SK-N-SH (cell line): ENCODE results near the gene PER2. TPM values are rescaled to one million over a fixed set of nuclear protein-coding genes. Genes with fewer than 3 reads are reported as not detected.

ENCODE experiments used
- CTCF ChIA-PET: fragments of 300-600, 350-600 bp; formaldehyde crosslinking; extraction: SDS; loops from one replicate; lab custom pipeline; 2021; lab: Yijun Ruan, JAX
- POLR2A ChIA-PET: fragments of 350-600 bp; sonication (Branson Sonifier 250); formaldehyde crosslinking; extraction: SDS; loops from one replicate; lab custom pipeline; 2020; ENCODE audit warnings: antibody characterized with exemption, inconsistent platforms; lab: Yijun Ruan, JAX
- DNase-seq: peaks from one replicate; pipeline ENCODE4 v3.0.0; 2012
- H2AFZ ChIP-seq: fragments of 200-600 bp; sonication (generic); 2 replicates; pipeline ENCODE4 v1.8.1; 2016; ENCODE audit warnings: antibody characterized with exemption, mild to moderate bottlenecking, low read depth
- H3F3A ChIP-seq: fragments of 200-600 bp; sonication (generic); replicated peaks from 2 replicates; pipeline ENCODE3; 2016; ENCODE audit warnings: antibody characterized with exemption, mild to moderate bottlenecking; ENCODE audit not compliant: insufficient read depth
- H3K27ac ChIP-seq, 2 experiments: fragments of 200-500 bp in 1 of 2; fragments of 200-600 bp in 1 of 2; sonication (Bioruptor generic) in 1 of 2; sonication (generic), shearing (Covaris generic) in 1 of 2; 2 replicates each; pipeline versions ENCODE4 v1.5.1 to v1.6.1; 2014 to 2016; ENCODE audit warnings: low read depth in 2 of 2, inconsistent platforms in 1 of 2, low read length in 1 of 2, mild to moderate bottlenecking in 1 of 2, mixed read lengths in 1 of 2
- H3K27me3 ChIP-seq: fragments of 200-600 bp; sonication (generic), shearing (Covaris generic); 2 replicates; pipeline ENCODE4 v1.6.1; 2016; ENCODE audit warnings: mixed run types; ENCODE audit not compliant: insufficient read depth
- H3K36me3 ChIP-seq, 2 experiments: fragments of 200-500 bp in 1 of 2; fragments of 200-600 bp in 1 of 2; sonication (Bioruptor generic) in 1 of 2; sonication (generic) in 1 of 2; replicated peaks in 1 of 2; 2 replicates each; pipeline versions ENCODE3 to v1.5.1; 2014 to 2016; ENCODE audit warnings: low read length in 1 of 2, mild to moderate bottlenecking in 1 of 2; ENCODE audit not compliant: insufficient read depth in 2 of 2, control insufficient read depth in 1 of 2
- H3K4me1 ChIP-seq, 2 experiments: fragments of 200-500 bp in 1 of 2; fragments of 200-600 bp in 1 of 2; sonication (Bioruptor generic) in 1 of 2; sonication (generic), shearing (Covaris generic) in 1 of 2; 2 replicates each; pipeline versions ENCODE4 v1.5.1 to v1.6.1; 2014 to 2016; ENCODE audit warnings: low read depth in 1 of 2, low read length in 1 of 2, mixed run types in 1 of 2; ENCODE audit not compliant: insufficient read depth in 2 of 2, control insufficient read depth in 1 of 2
- H3K4me2 ChIP-seq: fragments of 200-600 bp; sonication (generic), shearing (Covaris generic); 2 replicates; pipeline ENCODE4 v1.6.1; 2017; ENCODE audit warnings: mixed run types
- H3K4me3 ChIP-seq, 2 experiments: fragments of 200-500 bp in 1 of 2; fragments of 200-600 bp in 1 of 2; sonication (Bioruptor generic) in 1 of 2; sonication (generic), shearing (Covaris generic) in 1 of 2; 2 replicates each; pipeline versions ENCODE4 v1.5.1 to v1.8.1; 2014 to 2016; ENCODE audit warnings: low read depth in 2 of 2, inconsistent platforms in 1 of 2, low read length in 1 of 2, mild to moderate bottlenecking in 1 of 2, mixed read lengths in 1 of 2, moderate library complexity in 1 of 2
- H3K79me2 ChIP-seq: fragments of 200-600 bp; sonication (generic); 2 replicates; pipeline ENCODE4 v1.8.1; 2017; ENCODE audit warnings: mild to moderate bottlenecking; ENCODE audit not compliant: insufficient read depth
- H3K9ac ChIP-seq: fragments of 200-600 bp; sonication (generic); 2 replicates; pipeline ENCODE4 v1.6.1; 2017; ENCODE audit warnings: mixed run types
- H3K9me2 ChIP-seq: fragments of 200-600 bp; sonication (generic); 2 replicates; pipeline ENCODE4 v1.6.1; 2017; ENCODE audit warnings: mixed run types
- H3K9me3 ChIP-seq: fragments of 200-600 bp; sonication (generic); 2 replicates; pipeline ENCODE4 v1.6.1; 2017; ENCODE audit warnings: mixed run types, mild to moderate bottlenecking, moderate library complexity
- H4K20me1 ChIP-seq: fragments of 200-600 bp; sonication (generic); 2 replicates; pipeline ENCODE4 v1.6.1; 2017; ENCODE audit warnings: mild to moderate bottlenecking, mixed run types; ENCODE audit not compliant: insufficient read depth
- EZH2phosphoT487 ChIP-seq: fragments of 200-600 bp; sonication (generic); IDR thresholded peaks from 2 replicates; pipeline ENCODE4 v1.6.1; 2017; ENCODE audit warnings: low read depth, mixed run types, mild to moderate bottlenecking, antibody characterized with exemption, moderate library complexity, borderline replicate concordance
- FOSL2 ChIP-seq: IDR thresholded peaks from 2 replicates; pipeline ENCODE4 v1.4.0; 2012; ENCODE audit warnings: low read depth, mild to moderate bottlenecking, moderate library complexity, borderline replicate concordance
- FOXM1 ChIP-seq: IDR thresholded peaks from 2 replicates; pipeline ENCODE4 v1.4.0; 2012; ENCODE audit warnings: low read depth, mild to moderate bottlenecking
- RCOR1 ChIP-seq: fragments of 150-350 bp; IDR thresholded peaks from 2 replicates; pipeline ENCODE4 v1.6.1; 2017; ENCODE audit warnings: antibody characterized with exemption, low read length
- RFX5 ChIP-seq: IDR thresholded peaks from 2 replicates; pipeline ENCODE4 v1.6.1; 2012; ENCODE audit warnings: mild to moderate bottlenecking, improper control_type of control experiment, low read length
- SIN3A ChIP-seq: IDR thresholded peaks from 2 replicates; pipeline ENCODE4 v1.6.1; 2012; ENCODE audit warnings: low read depth, mild to moderate bottlenecking, low read length, moderate library complexity, borderline replicate concordance
- WGBS: methylation state at CpG from one replicate; pipeline ENCODE4 v1.1.6; 2017; ENCODE audit warnings: low lambda C conversion rate; 5-methylcytosine and 5-hydroxymethylcytosine counted together
- polyA plus RNA-seq, 3 experiments: library from polyadenylated mRNA; depleted of rRNA; stranded (reverse); fragments of >200 nt; gene quantifications; 2 replicates each; pipeline ENCODE4 v1.2.3, GENCODE V29; 2012
- TF ChIP-seq, protein P1 (sequence below): IDR thresholded peaks from 2 replicates; pipeline ENCODE4 v1.4.0; 2012; ENCODE audit warnings: low read depth, borderline replicate concordance
- TF ChIP-seq, protein P2 (sequence below): fragments of 150-350 bp; IDR thresholded peaks from 2 replicates; pipeline ENCODE4 v1.6.1; 2017; ENCODE audit warnings: antibody characterized with exemption, low read length, low read depth, borderline replicate concordance

PER2 gene
- polyA plus RNA-seq, 1 of the 3 experiments (the other 2 are of a cell fraction): 0.82 TPM

DNA sequence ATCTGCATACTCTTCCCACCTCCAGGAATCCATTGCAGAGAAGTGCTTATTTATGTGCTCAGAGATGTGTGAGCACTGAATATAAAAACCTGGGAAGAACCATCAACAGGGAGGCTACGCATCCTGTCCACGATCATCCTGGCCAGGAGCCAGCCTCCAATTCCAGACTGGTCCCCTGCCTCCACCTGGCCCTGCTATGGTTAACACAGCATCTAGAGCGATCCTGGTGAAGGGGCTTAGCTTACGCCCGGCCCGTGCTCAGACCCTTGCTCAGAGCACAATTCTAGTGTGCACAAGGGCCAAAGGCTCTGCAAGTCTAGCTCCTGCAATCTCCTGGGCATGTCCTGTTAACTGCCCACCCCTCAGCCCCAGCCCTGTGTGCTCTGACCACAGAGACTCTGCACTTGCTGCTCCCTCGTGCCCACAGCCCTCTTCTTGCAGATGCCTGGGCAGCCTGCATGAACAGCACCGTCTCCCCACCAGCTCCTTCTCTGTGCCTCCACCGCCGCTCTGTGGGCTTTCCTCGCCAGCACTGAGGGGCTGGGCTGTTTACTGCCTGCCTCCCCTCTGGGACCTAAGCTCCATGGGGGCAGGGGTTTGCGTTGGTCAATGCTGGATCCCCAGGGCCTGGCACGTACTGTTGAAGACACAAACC lies 6.5 kb downstream of the PER2 start:
- no peaks in the 10 kb centered on the region for H3K36me3 ChIP-seq
- H3K4me1 ChIP-seq: peaks cover 0 to 2% of the 10 kb centered on the region in 2 experiments; a peak in 2 of 4 replicates
- H3K9ac ChIP-seq: no peak overlapping the region
- H4K20me1 ChIP-seq: peaks cover 10% of the 10 kb centered on the region; the same call in 1 of the 2 replicates
- H3K9me3 ChIP-seq: no peaks in the 10 kb centered on the region
- no peak overlapping the region for H3K4me2 ChIP-seq
- WGBS: 90% methylated on average over 13 of the region's 13 CpGs
- no peaks in the 10 kb centered on the region for H3K27me3 ChIP-seq
- ChIA-PET CTCF (interaction anchor here (1.2 kb wide), 2 partner anchors 18 to 26 kb away, joined by 3 to 6 read pairs; no protein-coding TSS in a partner anchor), POLR2A (no interaction called here)
- H3K27ac ChIP-seq: no peak overlapping the region
- no peak overlapping the region for H3K4me3 ChIP-seq
- peaks cover 11% of the 10 kb centered on the region; the same call in 1 of the 2 replicates for H3K79me2 ChIP-seq
- H3F3A ChIP-seq: no peaks in the 10 kb centered on the region
- no peak overlapping the region for H2AFZ ChIP-seq
- no peaks in the 10 kb centered on the region for H3K9me2 ChIP-seq
- TF ChIP-seq, protein P1, sequence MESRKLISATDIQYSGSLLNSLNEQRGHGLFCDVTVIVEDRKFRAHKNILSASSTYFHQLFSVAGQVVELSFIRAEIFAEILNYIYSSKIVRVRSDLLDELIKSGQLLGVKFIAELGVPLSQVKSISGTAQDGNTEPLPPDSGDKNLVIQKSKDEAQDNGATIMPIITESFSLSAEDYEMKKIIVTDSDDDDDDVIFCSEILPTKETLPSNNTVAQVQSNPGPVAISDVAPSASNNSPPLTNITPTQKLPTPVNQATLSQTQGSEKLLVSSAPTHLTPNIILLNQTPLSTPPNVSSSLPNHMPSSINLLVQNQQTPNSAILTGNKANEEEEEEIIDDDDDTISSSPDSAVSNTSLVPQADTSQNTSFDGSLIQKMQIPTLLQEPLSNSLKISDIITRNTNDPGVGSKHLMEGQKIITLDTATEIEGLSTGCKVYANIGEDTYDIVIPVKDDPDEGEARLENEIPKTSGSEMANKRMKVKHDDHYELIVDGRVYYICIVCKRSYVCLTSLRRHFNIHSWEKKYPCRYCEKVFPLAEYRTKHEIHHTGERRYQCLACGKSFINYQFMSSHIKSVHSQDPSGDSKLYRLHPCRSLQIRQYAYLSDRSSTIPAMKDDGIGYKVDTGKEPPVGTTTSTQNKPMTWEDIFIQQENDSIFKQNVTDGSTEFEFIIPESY: no peak
- no peak for TF ChIP-seq EZH2phosphoT487
- no peak for TF ChIP-seq RFX5
- no peak for TF ChIP-seq SIN3A
- DNase-seq: no peak

DNA sequence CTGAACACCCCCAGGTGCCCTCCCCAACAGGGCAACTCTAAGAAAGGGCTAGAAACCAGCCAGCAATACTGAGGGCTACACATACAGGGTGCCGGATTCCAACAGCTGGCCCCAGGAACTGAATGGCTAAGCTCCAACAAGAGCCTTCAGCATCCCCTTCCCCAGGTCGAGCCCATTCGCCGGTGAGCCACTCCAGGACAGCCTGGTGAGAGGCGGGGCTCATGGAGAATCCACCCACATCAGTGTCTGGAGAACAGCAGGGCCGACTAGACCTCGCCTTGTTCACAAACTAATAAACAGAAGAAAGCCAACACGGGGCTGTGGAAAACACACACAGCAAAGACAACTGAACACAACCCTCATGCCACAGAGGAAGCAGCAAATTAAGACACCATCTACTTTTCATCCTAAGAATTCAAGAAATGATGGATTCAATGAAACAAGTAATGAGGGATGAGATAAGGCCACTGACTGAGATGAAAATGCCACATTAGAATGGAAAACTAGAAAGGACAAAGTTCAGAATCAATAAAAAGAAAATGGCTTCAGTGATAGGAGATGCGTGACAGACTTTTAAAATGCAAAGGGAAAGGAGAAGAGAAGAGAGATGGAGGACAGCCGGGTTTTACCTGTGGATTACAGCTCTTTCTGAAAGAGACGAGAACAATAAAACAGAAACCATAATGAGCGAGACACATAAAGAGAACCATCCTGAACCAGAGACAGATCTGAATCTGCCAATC lies 8.2 kb downstream of the PER2 start:
- ChIA-PET POLR2A (no interaction called here), CTCF (interaction anchor here (2.3 to 2.6 kb wide), 2 partner anchors 8 to 17 kb away, joined by 11 to 18 read pairs; partner anchors contain the start of gene PER2)
- no peak for DNase-seq
- Histone ChIP-seq H3K4me3 (no peak overlapping the region), H3K27ac (no peak overlapping the region), H4K20me1 (no peaks in the 10 kb centered on the region), H3F3A (no peaks in the 10 kb centered on the region), H3K9me2 (no peaks in the 10 kb centered on the region), H3K4me2 (no peak overlapping the region), H3K9ac (no peak overlapping the region), H3K9me3 (no peaks in the 10 kb centered on the region), H3K27me3 (no peaks in the 10 kb centered on the region), H3K79me2 (peaks cover 6% of the 10 kb centered on the region; the same call in 1 of the 2 replicates), H2AFZ (no peak overlapping the region), H3K4me1 (no peaks in the 10 kb centered on the region), H3K36me3 (no peaks in the 10 kb centered on the region)
- WGBS: 89% methylated on average over 7 of the region's 12 CpGs
- no peak for TF ChIP-seq FOSL2
- no peak for TF ChIP-seq RCOR1
- TF ChIP-seq SIN3A: no peak
- TF ChIP-seq, protein P2, sequence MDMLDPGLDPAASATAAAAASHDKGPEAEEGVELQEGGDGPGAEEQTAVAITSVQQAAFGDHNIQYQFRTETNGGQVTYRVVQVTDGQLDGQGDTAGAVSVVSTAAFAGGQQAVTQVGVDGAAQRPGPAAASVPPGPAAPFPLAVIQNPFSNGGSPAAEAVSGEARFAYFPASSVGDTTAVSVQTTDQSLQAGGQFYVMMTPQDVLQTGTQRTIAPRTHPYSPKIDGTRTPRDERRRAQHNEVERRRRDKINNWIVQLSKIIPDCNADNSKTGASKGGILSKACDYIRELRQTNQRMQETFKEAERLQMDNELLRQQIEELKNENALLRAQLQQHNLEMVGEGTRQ: no peak
- no peak for TF ChIP-seq FOXM1
